ENCODE results near the gene WAPL.
"Not testable (repeated sequence)": the region's sequence is repeated elsewhere in the genome, so short reads cannot be mapped to it uniquely, and the experiment has no call there.

The WAPL gene

DNA sequence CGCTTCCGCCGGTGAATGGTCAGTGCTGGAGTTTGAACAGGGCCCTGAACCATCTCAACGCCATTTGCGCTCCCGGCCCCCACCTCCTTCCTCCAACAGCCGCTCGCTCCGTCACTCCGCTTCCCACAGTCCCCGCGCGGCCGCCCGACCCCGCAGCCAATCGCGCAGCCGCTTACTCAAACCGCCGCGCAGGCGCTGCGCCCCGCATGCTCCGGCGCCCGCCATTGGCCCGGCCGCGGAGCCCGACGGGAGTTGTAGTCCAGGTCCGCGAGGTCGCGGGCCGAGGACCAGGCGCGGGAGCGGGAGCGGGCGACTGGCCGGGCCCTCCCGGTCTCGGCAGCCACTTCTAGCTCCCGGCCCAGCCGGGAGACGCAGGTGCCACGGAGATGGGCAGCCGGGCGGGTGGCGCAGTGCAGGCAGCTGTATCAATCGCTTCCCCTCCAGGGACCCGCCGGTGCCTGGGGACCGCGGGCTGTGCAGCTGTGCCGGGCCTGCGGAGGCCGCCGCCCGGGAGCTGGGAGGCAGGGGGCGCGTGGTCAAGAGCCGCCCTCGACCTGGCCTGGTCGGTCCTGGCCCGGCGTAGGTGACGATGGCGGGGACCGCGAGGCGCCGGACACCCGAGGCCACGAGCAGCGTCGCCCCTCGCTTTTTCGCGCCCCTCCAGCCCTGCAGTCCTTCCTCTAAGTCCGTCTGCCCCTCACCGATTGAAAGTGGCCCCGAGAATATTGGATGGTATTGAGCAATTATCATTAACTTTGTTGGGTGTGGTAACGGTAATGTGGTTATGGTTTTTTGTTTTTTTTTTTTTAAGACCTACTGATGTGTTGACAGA is at the start of gene WAPL:
TSS of gene WAPL (minus strand) at position 115 of the 832 bp plus-strand sequence. CDS start 3,723 bp downstream, outside the sequence.
- no peak for TF ChIP-seq CTCF (IDR thresholded peaks at IDR 0.05; ENCODE audit: low read depth, low read length, missing control alignments)
- DNase-seq (ENCODE audit: low read depth) = peak; percentile 63
- peak within 1 kb of the TSS; percentile 96 for H3K4me3 ChIP-seq (ENCODE audit: low read depth, low read length)

GRCh38 chr10:86569335-86569734 is 47.7 kb upstream of the WAPL start:
- no peak overlapping the region for H3K4me3 ChIP-seq (ENCODE audit: low read depth, low read length)
- no peak for TF ChIP-seq CTCF (IDR thresholded peaks at IDR 0.05; ENCODE audit: low read depth, low read length, missing control alignments)
- no peak for DNase-seq (ENCODE audit: low read depth)

DNA sequence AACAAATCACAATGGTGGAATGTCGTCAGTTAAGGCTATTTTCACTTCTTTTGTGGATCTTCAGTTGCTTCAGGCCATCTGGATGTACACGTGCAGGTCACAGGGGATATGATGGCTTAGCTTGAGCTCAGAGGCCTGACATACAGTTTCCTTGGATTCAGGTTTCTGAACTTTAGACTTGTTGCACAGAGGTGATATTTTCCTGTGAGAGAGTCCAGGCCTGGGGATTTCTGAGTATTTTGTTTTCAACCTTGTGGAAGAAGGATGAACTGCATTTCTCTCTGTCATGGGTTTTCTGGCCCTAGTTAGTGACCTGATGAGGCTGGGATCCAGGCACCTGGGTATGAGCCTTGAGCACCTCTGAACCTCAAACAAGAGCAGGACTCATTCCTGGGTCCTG is 44.9 kb upstream of the WAPL start:
- peak; percentile 34 for TF ChIP-seq CTCF (IDR thresholded peaks at IDR 0.05; ENCODE audit: low read depth, low read length, missing control alignments)
- not testable (repeated sequence) for H3K4me3 ChIP-seq (ENCODE audit: low read depth, low read length); DNase-seq (ENCODE audit: low read depth)

DNA sequence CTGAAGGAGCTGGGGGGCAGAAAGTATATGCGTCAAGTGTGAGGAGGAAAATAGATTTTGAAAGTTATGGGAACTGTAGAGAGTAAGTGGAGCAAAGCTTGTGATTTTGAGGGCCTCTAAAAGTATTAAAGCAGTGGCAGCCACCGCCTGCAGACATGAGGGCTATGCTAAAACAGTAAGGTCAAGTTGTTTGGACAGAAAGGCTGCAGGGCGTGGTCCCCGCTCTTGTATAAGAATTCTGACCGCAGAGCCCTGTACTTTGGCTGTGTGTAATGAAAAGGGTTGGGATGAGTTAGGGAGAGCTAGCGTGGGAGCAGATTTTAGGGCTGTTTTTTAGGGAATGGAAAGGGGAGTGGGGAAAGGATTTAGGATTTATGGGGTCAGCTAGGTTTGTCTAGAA is 41.7 kb upstream of the WAPL start:
- H3K4me3 ChIP-seq (ENCODE audit: low read depth, low read length); DNase-seq (ENCODE audit: low read depth): not testable (repeated sequence)

DNA sequence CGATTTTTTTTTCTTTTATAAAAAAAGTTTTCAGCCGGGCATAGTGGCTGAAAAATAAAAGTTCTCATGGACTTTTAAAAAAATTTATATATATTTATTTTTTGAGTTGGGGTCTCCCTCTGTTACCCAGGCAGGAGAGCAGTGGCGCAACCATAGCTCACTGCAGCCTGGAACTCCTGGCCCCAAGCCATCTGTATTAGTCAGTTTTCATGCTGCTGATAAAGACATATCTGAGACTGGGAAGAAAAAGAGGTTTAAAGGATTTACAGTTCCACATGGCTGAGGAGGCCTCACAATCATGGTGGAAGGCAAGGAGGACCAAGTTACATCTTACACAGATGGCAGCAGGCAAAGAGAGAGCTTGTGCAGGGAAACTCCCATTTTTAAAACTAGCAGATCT is 37.1 kb upstream of the WAPL start:
- H3K4me3 ChIP-seq (ENCODE audit: low read depth, low read length) = not testable (repeated sequence)

DNA sequence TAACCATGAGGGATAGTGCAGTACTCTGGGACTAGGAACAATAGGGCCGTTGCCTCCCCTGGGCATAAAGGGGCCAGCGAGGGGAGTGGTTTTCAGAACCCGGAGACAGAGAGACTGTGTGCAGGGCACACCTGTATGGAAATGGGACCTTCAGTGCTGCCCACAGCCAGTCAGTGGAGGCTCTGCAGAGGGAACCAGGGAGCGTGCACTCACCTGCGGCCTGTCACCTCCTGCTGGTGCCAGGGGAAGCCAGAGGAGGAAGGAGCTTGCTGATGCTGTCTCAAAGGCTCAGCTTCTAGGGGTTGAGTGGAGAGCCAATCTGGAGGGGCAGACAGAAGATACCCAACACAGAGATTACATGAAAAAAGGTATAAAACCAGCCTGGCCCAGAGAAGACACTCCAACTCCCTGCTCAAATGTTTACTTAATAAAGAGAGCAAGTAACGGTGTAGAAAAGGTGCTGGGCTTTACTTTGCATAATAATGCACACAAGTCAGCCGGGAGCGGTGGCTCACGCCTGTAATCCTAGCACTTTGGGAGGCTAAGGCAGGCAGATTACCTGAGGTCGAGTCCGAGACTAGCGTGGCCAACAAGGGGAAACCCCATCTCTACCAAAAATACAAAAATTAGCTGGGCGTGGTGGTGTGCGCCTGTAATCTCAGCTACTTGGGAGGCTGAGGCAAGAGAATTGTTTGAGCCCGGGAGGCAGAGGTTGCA is 35.5 kb upstream of the WAPL start:
- no peak for DNase-seq (ENCODE audit: low read depth)
- H3K4me3 ChIP-seq (ENCODE audit: low read depth, low read length) = no peak overlapping the region
- no peak for TF ChIP-seq CTCF (IDR thresholded peaks at IDR 0.05; ENCODE audit: low read depth, low read length, missing control alignments)

More for the DNA sequence above, 37.1 kb upstream of the WAPL start:
- not testable (repeated sequence) for DNase-seq (ENCODE audit: low read depth)

DNA sequence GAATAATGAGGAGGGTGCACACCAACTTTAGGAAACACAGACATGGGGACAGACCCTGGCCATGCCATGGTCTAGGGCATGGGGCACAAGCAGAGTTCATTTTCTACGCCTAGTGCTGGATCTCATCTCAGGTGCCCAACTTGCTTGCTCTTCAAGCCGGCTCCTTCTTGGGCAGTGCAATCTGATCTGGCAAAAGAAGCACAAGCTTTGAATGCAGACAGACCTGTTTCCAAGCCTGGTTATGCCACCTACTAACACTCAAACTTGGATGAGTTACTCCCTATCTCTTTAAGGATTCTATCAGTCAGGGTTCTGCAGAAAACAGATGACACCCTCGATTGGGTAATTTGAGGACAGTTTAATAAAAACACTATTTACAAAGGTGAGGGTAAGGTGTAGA is 34.9 kb upstream of the WAPL start:
- no peak overlapping the region for H3K4me3 ChIP-seq (ENCODE audit: low read depth, low read length)
- TF ChIP-seq CTCF (IDR thresholded peaks at IDR 0.05; ENCODE audit: low read depth, low read length, missing control alignments) = no peak
- no peak for DNase-seq (ENCODE audit: low read depth)

DNA sequence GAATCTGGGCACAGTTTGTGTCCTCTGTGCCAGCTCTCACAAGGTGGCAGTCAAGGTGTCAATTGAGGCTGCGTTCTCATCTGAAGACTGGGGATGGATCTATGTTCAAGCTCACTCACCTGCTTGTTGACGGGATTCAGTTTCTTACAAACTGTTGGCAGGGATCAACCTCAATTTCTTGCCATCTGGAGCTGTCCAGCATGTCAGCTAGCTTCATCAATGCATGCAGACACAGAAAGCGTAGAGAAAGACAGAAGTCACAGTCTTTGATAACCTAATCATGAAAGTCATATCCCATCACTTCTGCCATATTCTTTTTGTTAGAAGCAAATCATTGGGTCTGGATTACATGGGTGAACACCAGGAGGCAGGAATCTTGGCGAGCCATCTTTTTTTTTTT is 32.0 kb upstream of the WAPL start:
- TF ChIP-seq CTCF (IDR thresholded peaks at IDR 0.05; ENCODE audit: low read depth, low read length, missing control alignments) = no peak
- no peak for DNase-seq (ENCODE audit: low read depth)
- no peak overlapping the region for H3K4me3 ChIP-seq (ENCODE audit: low read depth, low read length)
